ENCODE measurements around the gene KIAA0232. TPM values are rescaled to one million over a fixed set of nuclear protein-coding genes. Genes with fewer than 3 reads are reported as not detected.

The KIAA0232 gene
- total and polyA plus RNA-seq, 2 experiments from 2014 or later, result 20.6 to 21.7 TPM

- Histone ChIP-seq H3K4me3 (no peak overlapping the region), H2AFZ (no peak overlapping the region), H3K9me3 (ENCODE audit: low read depth) (no peaks in the 10 kb centered on the region), H3K9me2 (ENCODE audit: insufficient read depth) (no peaks in the 10 kb centered on the region), H3K27me3 (replicated peaks; ENCODE audit: insufficient read depth) (no peaks in the 10 kb centered on the region), H3K4me1 (ENCODE audit: insufficient read depth) (peaks cover 23% of the 10 kb centered on the region), H3K4me2 (ENCODE audit: unreplicated experiment) (no peak overlapping the region), H3F3A (ENCODE audit: insufficient read depth) (0 out of 2 replicates have a peak, but pooled peaks cover 13% of the 10 kb centered on the region), H3K79me2 (ENCODE audit: insufficient read depth) (peaks cover 55% of the 10 kb centered on the region), H3K9ac (no peak overlapping the region), H3K36me3 (ENCODE audit: low read depth) (peaks cover 48% of the 10 kb centered on the region), H4K20me1 (ENCODE audit: insufficient read depth) (no peaks in the 10 kb centered on the region), H3K27ac (peak overlapping the region; percentile 31)
- TF ChIP-seq EZH2phosphoT487 (IDR thresholded peaks at IDR 0.05; ENCODE audit: insufficient read depth, low read depth) (no peak), EZH2 (IDR thresholded peaks at IDR 0.05; ENCODE audit: insufficient read depth, poor library complexity, severe bottlenecking) (no peak)
- 60 to 61% methylated on average over 6 of the region's 6 CpGs for WGBS, 2 experiments (ENCODE audit: low coverage in 1 of 2, low lambda C conversion rate in 2 of 2, missing lambda C conversion rate in 2 of 2)
- in situ Hi-C loops (cut with MboI), result no loop called here
- DNase-seq, result peak; percentile 25
These were observed 74.7 kb downstream of the KIAA0232 start for GRCh38 chr4:6857009-6857882.

GRCh38 chr4:6858997-6859396 lies 76.5 kb downstream of the KIAA0232 start:
- H3K36me3 ChIP-seq (ENCODE audit: low read depth), result peaks cover 51% of the 10 kb centered on the region
- in situ Hi-C loops (cut with MboI), result no loop called here

DNA sequence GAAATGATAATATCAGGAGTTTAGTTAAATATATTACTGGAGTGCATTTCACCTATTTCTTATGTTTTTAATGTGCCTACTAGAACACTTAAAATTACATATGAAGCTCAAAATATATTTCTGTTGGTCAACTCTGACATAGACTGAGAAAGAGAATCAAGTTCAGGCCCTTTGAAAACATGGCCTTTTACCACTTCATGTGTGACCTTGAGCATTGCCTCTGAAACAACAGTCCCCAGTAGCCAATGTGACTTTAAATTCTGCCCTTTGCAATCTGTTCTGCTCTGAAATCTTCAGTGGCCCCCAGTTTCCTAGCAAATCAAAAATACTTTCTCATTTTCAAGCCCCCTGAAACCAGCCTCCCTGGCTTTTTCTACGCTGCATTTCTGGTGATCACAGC lies 77.0 kb downstream of the KIAA0232 start:
- DNase-seq, result no peak
- H3K27me3 ChIP-seq (replicated peaks; ENCODE audit: insufficient read depth), result no peaks in the 10 kb centered on the region
- no peaks in the 10 kb centered on the region for H4K20me1 ChIP-seq (ENCODE audit: insufficient read depth)
- H3K9ac ChIP-seq, result no peak overlapping the region
- no peaks in the 10 kb centered on the region for H3K9me2 ChIP-seq (ENCODE audit: insufficient read depth)
- no peak overlapping the region for H3K4me3 ChIP-seq
- in situ Hi-C loops (cut with MboI), result no loop called here
- H3K9me3 ChIP-seq (ENCODE audit: low read depth), result no peaks in the 10 kb centered on the region
- 95 to 100% methylated on average over 1 of the region's 1 CpG for WGBS, 2 experiments (ENCODE audit: low coverage in 1 of 2, low lambda C conversion rate in 2 of 2, missing lambda C conversion rate in 2 of 2)
- H2AFZ ChIP-seq, result no peak overlapping the region
- TF ChIP-seq EZH2phosphoT487 (IDR thresholded peaks at IDR 0.05; ENCODE audit: insufficient read depth, low read depth) (no peak), EZH2 (IDR thresholded peaks at IDR 0.05; ENCODE audit: insufficient read depth, poor library complexity, severe bottlenecking) (no peak)
- H3F3A ChIP-seq (ENCODE audit: insufficient read depth), result 0 out of 2 replicates have a peak, but pooled peaks cover 13% of the 10 kb centered on the region
- H3K4me2 ChIP-seq (ENCODE audit: unreplicated experiment), result no peak overlapping the region
- peaks cover 51% of the 10 kb centered on the region for H3K36me3 ChIP-seq (ENCODE audit: low read depth)
- no peak overlapping the region for H3K27ac ChIP-seq
- H3K79me2 ChIP-seq (ENCODE audit: insufficient read depth), result peaks cover 34% of the 10 kb centered on the region
- H3K4me1 ChIP-seq (ENCODE audit: insufficient read depth), result peaks cover 23% of the 10 kb centered on the region

More at GRCh38 chr4:6858997-6859396, 76.5 kb downstream of the KIAA0232 start:
- Histone ChIP-seq H3K4me2 (ENCODE audit: unreplicated experiment) (no peak overlapping the region), H4K20me1 (ENCODE audit: insufficient read depth) (no peaks in the 10 kb centered on the region), H3K9ac (no peak overlapping the region), H3K79me2 (ENCODE audit: insufficient read depth) (peaks cover 38% of the 10 kb centered on the region), H3K4me3 (no peak overlapping the region), H2AFZ (no peak overlapping the region), H3F3A (ENCODE audit: insufficient read depth) (0 out of 2 replicates have a peak, but pooled peaks cover 13% of the 10 kb centered on the region), H3K27ac (no peak overlapping the region), H3K9me2 (ENCODE audit: insufficient read depth) (no peaks in the 10 kb centered on the region), H3K9me3 (ENCODE audit: low read depth) (no peaks in the 10 kb centered on the region), H3K27me3 (replicated peaks; ENCODE audit: insufficient read depth) (no peaks in the 10 kb centered on the region), H3K4me1 (ENCODE audit: insufficient read depth) (peaks cover 23% of the 10 kb centered on the region)
- DNase-seq, result no peak
- TF ChIP-seq EZH2 (IDR thresholded peaks at IDR 0.05; ENCODE audit: insufficient read depth, poor library complexity, severe bottlenecking) (no peak), EZH2phosphoT487 (IDR thresholded peaks at IDR 0.05; ENCODE audit: insufficient read depth, low read depth) (no peak)
- WGBS, 2 experiments (ENCODE audit: low coverage in 1 of 2, low lambda C conversion rate in 2 of 2, missing lambda C conversion rate in 2 of 2), result 83 to 92% methylated on average over 6 of the region's 6 CpGs

DNA sequence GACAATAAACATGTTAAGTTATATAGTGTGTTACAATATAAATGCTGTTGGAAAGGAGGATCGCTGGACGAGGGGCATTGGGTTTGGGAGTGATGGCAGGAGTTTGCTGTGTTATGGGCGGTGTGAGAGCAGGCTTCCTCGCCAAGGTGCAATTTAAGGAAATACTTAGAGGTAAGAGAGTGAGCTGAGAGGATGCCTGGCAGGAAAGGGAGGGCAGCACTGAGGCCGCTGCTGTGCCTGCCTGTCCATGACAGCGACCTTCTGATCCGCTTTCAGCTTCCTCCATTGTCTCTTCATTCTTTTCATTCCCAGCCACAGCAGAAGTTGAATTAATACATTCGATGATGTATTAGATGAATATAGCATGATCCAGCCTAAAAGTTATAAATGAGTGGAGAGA lies 85.9 kb downstream of the KIAA0232 start:
- WGBS, 2 experiments (ENCODE audit: low coverage in 1 of 2, low lambda C conversion rate in 2 of 2, missing lambda C conversion rate in 2 of 2), result 91 to 94% methylated on average over 8 of the region's 8 CpGs
- Histone ChIP-seq H3K4me3 (no peak overlapping the region), H3K36me3 (ENCODE audit: low read depth) (peaks cover 18% of the 10 kb centered on the region), H2AFZ (no peak overlapping the region), H3K4me1 (ENCODE audit: insufficient read depth) (no peaks in the 10 kb centered on the region), H3K27me3 (replicated peaks; ENCODE audit: insufficient read depth) (no peaks in the 10 kb centered on the region), H3K4me2 (ENCODE audit: unreplicated experiment) (no peak overlapping the region), H3F3A (ENCODE audit: insufficient read depth) (peaks cover 8% of the 10 kb centered on the region; the same call in 1 of the 2 replicates), H3K9ac (no peak overlapping the region), H3K27ac (no peak overlapping the region), H3K9me3 (ENCODE audit: low read depth) (no peaks in the 10 kb centered on the region), H3K9me2 (ENCODE audit: insufficient read depth) (no peaks in the 10 kb centered on the region), H4K20me1 (ENCODE audit: insufficient read depth) (no peaks in the 10 kb centered on the region), H3K79me2 (ENCODE audit: insufficient read depth) (peaks cover 43% of the 10 kb centered on the region)
- in situ Hi-C loops (cut with MboI), result no loop called here
- no peak for DNase-seq
- TF ChIP-seq EZH2phosphoT487 (IDR thresholded peaks at IDR 0.05; ENCODE audit: insufficient read depth, low read depth) (no peak), EZH2 (IDR thresholded peaks at IDR 0.05; ENCODE audit: insufficient read depth, poor library complexity, severe bottlenecking) (no peak)

All from GM23248 (cell line).